ENCODE data around the gene DPP6. TPM values are rescaled to one million over a fixed set of nuclear protein-coding genes. Genes with fewer than 3 reads are reported as not detected.

Gene DPP6
- total RNA-seq, 1 experiment from 2014 or later = not detected

DNA sequence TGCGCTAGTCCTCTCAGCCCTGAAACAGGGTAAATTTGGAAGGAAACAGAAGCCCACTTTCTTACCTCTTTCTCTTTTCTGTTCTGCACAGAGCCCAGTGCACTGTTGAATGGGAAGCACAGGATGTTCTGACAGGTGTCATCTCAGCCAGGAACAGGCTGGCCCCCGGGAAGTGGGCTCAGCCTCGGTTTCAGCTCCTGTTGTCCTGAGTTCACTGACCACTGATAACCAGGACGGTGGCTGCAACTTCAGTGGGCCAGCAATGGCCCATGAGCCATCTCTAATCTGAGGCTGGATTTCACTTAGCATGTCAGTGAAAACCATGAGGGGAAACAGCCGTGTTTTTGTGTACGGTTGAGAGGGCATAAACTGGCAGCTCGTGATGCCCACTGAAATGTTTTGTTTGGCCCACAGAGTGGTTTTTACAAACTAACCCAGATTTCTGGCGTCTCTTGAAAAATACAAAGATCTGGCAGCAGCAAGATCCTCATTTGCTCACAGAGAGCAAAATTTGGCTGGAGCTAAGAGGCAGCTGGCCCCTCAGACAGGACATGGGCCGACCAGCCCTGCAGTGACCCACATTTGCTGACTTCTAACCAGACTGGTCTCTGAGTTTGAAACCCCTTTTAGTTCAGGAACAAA is 494.9 kb downstream of the DPP6 start:
- BruUV-seq (replicated peaks) = no TSS peak
- intact Hi-C loops (cut with micrococcal nuclease; ENCODE audit: unreplicated experiment) = loop anchor here (5.0 kb wide), 1 partner anchor 285 kb away; no protein-coding TSS in a partner anchor
- ChIA-PET CTCF (no interaction called here), POLR2A (ENCODE audit: low non-redundant PET) (no interaction called here)
- no peaks in the 10 kb centered on the region for H3K27me3 ChIP-seq (replicated peaks; ENCODE audit: insufficient read depth, low read depth, low read length, poor library complexity)
- TF ChIP-seq EZH2 (IDR thresholded peaks at IDR 0.05; ENCODE audit: borderline replicate concordance, low read depth, low read length, poor library complexity, severe bottlenecking) = no peak
- TF ChIP-seq, protein P1, sequence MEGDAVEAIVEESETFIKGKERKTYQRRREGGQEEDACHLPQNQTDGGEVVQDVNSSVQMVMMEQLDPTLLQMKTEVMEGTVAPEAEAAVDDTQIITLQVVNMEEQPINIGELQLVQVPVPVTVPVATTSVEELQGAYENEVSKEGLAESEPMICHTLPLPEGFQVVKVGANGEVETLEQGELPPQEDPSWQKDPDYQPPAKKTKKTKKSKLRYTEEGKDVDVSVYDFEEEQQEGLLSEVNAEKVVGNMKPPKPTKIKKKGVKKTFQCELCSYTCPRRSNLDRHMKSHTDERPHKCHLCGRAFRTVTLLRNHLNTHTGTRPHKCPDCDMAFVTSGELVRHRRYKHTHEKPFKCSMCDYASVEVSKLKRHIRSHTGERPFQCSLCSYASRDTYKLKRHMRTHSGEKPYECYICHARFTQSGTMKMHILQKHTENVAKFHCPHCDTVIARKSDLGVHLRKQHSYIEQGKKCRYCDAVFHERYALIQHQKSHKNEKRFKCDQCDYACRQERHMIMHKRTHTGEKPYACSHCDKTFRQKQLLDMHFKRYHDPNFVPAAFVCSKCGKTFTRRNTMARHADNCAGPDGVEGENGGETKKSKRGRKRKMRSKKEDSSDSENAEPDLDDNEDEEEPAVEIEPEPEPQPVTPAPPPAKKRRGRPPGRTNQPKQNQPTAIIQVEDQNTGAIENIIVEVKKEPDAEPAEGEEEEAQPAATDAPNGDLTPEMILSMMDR (conservative IDR thresholded peaks at IDR 0.05; ENCODE audit: low read depth, low read length) = no peak
- H3K27ac ChIP-seq (ENCODE audit: low read depth, low read length, poor library complexity, severe bottlenecking) = no peak overlapping the region
- DNase-seq (ENCODE audit: low spot score) = no peak
- no peak overlapping the region for H3K4me3 ChIP-seq (ENCODE audit: low read depth, low read length, poor library complexity, severe bottlenecking)
- no peaks in the 10 kb centered on the region for H3K9me3 ChIP-seq (ENCODE audit: low read depth, low read length, poor library complexity, severe bottlenecking)
- H3K36me3 ChIP-seq (ENCODE audit: insufficient read depth, low read length, poor library complexity, severe bottlenecking) = no peaks in the 10 kb centered on the region
- H3K4me1 ChIP-seq (ENCODE audit: insufficient read depth, low read length, poor library complexity, severe bottlenecking) = no peaks in the 10 kb centered on the region

DNA sequence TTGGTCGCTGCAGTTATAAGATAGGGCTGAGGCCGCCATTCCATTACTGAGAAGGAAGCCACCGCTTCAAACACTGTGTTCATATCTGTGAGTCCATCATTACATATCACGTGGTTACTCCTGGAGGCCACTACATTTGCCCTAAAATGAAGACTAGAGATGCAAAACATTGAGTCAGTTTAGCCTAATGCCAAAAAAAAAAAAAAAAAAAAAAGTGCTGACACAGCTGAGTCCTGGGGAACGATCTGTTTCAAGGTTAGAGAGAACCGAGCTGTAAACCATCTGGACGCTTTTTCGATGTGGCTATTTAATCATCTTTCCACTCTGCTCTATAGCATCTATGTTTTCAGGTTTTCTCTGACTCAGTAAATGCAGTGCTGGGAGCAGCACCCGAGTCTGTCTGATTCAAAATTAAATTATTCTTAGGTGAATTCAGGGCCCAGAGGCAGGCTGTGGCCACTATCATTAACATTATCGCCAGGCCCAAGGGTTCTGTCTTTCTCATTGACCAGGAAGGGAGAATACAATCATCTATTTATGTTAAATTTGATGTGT is 501.6 kb downstream of the DPP6 start:
- H3K4me3 ChIP-seq (ENCODE audit: low read depth, low read length, poor library complexity, severe bottlenecking) = no peak overlapping the region
- POLR2A ChIA-PET (ENCODE audit: low non-redundant PET) = no interaction called here

DNA sequence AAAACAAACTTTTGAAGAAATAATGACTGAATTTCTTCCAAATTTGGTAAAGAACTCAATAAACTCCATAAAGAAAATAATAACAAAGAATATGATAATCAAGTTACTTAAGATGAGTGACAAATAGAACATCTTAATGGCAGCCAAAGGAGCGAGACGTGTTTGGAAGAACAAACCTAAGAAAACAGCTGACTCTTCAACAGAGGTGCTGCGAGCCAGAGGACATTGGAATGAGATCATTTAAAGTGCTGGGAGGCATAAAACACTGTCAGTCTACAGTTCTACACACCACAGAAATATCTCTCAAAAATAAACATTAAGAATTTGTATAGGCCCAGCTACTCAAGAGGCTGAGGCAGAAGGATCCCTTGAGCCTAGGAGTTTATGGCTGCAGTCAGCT is 507.3 kb downstream of the DPP6 start:
- ChIA-PET CTCF (no interaction called here), POLR2A (ENCODE audit: low non-redundant PET) (no interaction called here)
- Histone ChIP-seq H3K9me3 (ENCODE audit: low read depth, low read length, poor library complexity, severe bottlenecking) (no peaks in the 10 kb centered on the region), H3K27ac (ENCODE audit: low read depth, low read length, poor library complexity, severe bottlenecking) (no peak overlapping the region), H3K36me3 (ENCODE audit: insufficient read depth, low read length, poor library complexity, severe bottlenecking) (no peaks in the 10 kb centered on the region), H3K4me1 (ENCODE audit: insufficient read depth, low read length, poor library complexity, severe bottlenecking) (no peaks in the 10 kb centered on the region), H3K27me3 (replicated peaks; ENCODE audit: insufficient read depth, low read depth, low read length, poor library complexity) (no peaks in the 10 kb centered on the region), H3K4me3 (ENCODE audit: low read depth, low read length, poor library complexity, severe bottlenecking) (no peak overlapping the region)
- DNase-seq (ENCODE audit: low spot score) = no peak
- no TSS peak for BruUV-seq (replicated peaks)
- intact Hi-C loops (cut with micrococcal nuclease; ENCODE audit: unreplicated experiment) = no loop called here
- no peak for TF ChIP-seq EZH2 (IDR thresholded peaks at IDR 0.05; ENCODE audit: borderline replicate concordance, low read depth, low read length, poor library complexity, severe bottlenecking)
- TF ChIP-seq, protein P1 (conservative IDR thresholded peaks at IDR 0.05; ENCODE audit: low read depth, low read length) = no peak

More for the DNA sequence above, 501.6 kb downstream of the DPP6 start:
- H3K4me1 ChIP-seq (ENCODE audit: insufficient read depth, low read length, poor library complexity, severe bottlenecking) = no peaks in the 10 kb centered on the region
- no peaks in the 10 kb centered on the region for H3K36me3 ChIP-seq (ENCODE audit: insufficient read depth, low read length, poor library complexity, severe bottlenecking)
- BruUV-seq (replicated peaks) = no TSS peak
- intact Hi-C loops (cut with micrococcal nuclease; ENCODE audit: unreplicated experiment) = no loop called here
- CTCF ChIA-PET = no interaction called here
- TF ChIP-seq, protein P1 (conservative IDR thresholded peaks at IDR 0.05; ENCODE audit: low read depth, low read length) = no peak
- no peak for TF ChIP-seq EZH2 (IDR thresholded peaks at IDR 0.05; ENCODE audit: borderline replicate concordance, low read depth, low read length, poor library complexity, severe bottlenecking)
- no peak overlapping the region for H3K27ac ChIP-seq (ENCODE audit: low read depth, low read length, poor library complexity, severe bottlenecking)
- no peaks in the 10 kb centered on the region for H3K9me3 ChIP-seq (ENCODE audit: low read depth, low read length, poor library complexity, severe bottlenecking)
- H3K27me3 ChIP-seq (replicated peaks; ENCODE audit: insufficient read depth, low read depth, low read length, poor library complexity) = no peaks in the 10 kb centered on the region
- no peak for DNase-seq (ENCODE audit: low spot score)

Data from A673 (cell line).